Right lobe of liver (tissue), 6 donors: Measurements from ENCODE around the gene CRAMP1. TPM values are rescaled to one million over a fixed set of nuclear protein-coding genes. Genes with fewer than 3 reads are reported as not detected.

ENCODE experiments used
- ATAC-seq, 4 donors: fragments of 200-7000 bp; cut with Tn5 transposase; one replicate each; pipeline ENCODE4 v1.9.1; 2020; ENCODE audit warnings: mild to moderate bottlenecking in 4 of 4, moderate library complexity in 4 of 4
- DNase-seq, 3 donors: peaks; one replicate each; pipeline ENCODE4 v3.0.0-alpha.2; 2020
- H3K27ac ChIP-seq, 3 donors: fragments of 200-600 bp; one replicate each; pipeline ENCODE4 v1.8.0; 2022
- H3K27me3 ChIP-seq, 2 donors: fragments of 200-600 bp; one replicate each; pipeline ENCODE4 v1.8.0; 2022
- H3K36me3 ChIP-seq, 4 donors: fragments of 200-600 bp; sonication (generic) in 1 of 4; one replicate each; pipeline versions ENCODE4 v1.5.1 to v1.8.0; 2017 to 2022; ENCODE audit warnings: control low read depth in 1 of 4
- H3K4me1 ChIP-seq, 4 donors: fragments of 200-600 bp; sonication (generic) in 1 of 4; one replicate each; pipeline versions ENCODE4 v1.5.1 to v1.8.0; 2017 to 2022; ENCODE audit warnings: control low read depth in 1 of 4
- H3K4me3 ChIP-seq, 3 donors: fragments of 200-600 bp; one replicate each; pipeline ENCODE4 v1.8.0; 2022
- H3K9me3 ChIP-seq, 4 donors: fragments of 200-600 bp; sonication (generic) in 1 of 4; one replicate each; pipeline versions ENCODE4 v1.5.1 to v1.8.0; 2017 to 2022; ENCODE audit warnings: control low read depth in 1 of 4
- CTCF ChIP-seq, 4 donors: fragments of 200-600 bp in 3 of 4; fragments of 450-650 bp in 1 of 4; IDR thresholded peaks; one replicate each; pipeline versions ENCODE4 v1.5.1 to v1.8.0; 2016 to 2022; ENCODE audit warnings: antibody characterized with exemption in 4 of 4, mild to moderate bottlenecking in 2 of 4
- POLR2A ChIP-seq: fragments of 450-650 bp; IDR thresholded peaks from one replicate; pipeline ENCODE4 v1.6.1; 2017; ENCODE audit warnings: antibody characterized with exemption, mild to moderate bottlenecking
- WGBS: methylation state at CpG from one replicate; pipeline ENCODE4 v1.1.6; 2018; ENCODE audit warnings: low coverage, low lambda C conversion rate; ENCODE audit not compliant: insufficient coverage; ENCODE audit errors: missing lambda C conversion rate; 5-methylcytosine and 5-hydroxymethylcytosine counted together
- intact Hi-C, 2 donors: fragments of 100-400 bp; cut with DNase I; formaldehyde crosslinking; loops; one replicate each; pipeline versions ENCODE4 v1.11.2 to v1.14.1; 2022
- total RNA-seq, 6 experiments: library from RNA; depleted of rRNA in 2 of 6; stranded (reverse); fragments of >200 nt in 2 of 6; fragmentation: NEBNext Ultra II Directional in 3 of 6; extraction: Animal tissue kit (Norgen Biotek cat#: 25700) in 3 of 6; gene quantifications; one replicate each; pipeline versions ENCODE4 v1.1.0 to v1.2.4, GENCODE V29; 2016 to 2023
- donor health status: DM: no; HTN: yes; CAD: no.
- donor health status: DM: no; HTN: no; CAD: no.
- donor health status: DM: no; HTN: no; CAD: no.
- donor health status: DM: no; HTN: yes; CAD: no.
- donor health status: DM: no; HTN: yes; CAD: no.

Gene CRAMP1
- total RNA-seq, 6 experiments from 2014 or later, result 2.9 to 8.4 (median 5.8) TPM

- no peak for ATAC-seq
- TF ChIP-seq CTCF (IDR thresholded peaks at IDR 0.05) (no peak), POLR2A (no peak)
- no peaks in the 10 kb centered on the region for H3K9me3 ChIP-seq
- no peak overlapping the region for H3K27ac ChIP-seq
- intact Hi-C loops, result no loop called here
- H3K4me1 ChIP-seq, result no peaks in the 10 kb centered on the region
- H3K27me3 ChIP-seq, result no peaks in the 10 kb centered on the region
- WGBS, result 80% methylated on average over 1 of the region's 9 CpGs
- no peak for DNase-seq
- peaks cover 0 to 10% (median under 1%) of the 10 kb centered on the region in 4 donors for H3K36me3 ChIP-seq
- no peak overlapping the region for H3K4me3 ChIP-seq
Observed at GRCh38 chr16:1581804-1582203, 30.4 kb upstream of the CRAMP1 start.

- Histone ChIP-seq H3K9me3 (no peaks in the 10 kb centered on the region), H3K4me3 (no peak overlapping the region), H3K27ac (no peak overlapping the region), H3K27me3 (no peaks in the 10 kb centered on the region), H3K36me3 (peaks cover 0 to 10% (median under 1%) of the 10 kb centered on the region in 4 donors), H3K4me1 (no peaks in the 10 kb centered on the region)
- 91% methylated on average over 12 of the region's 15 CpGs for WGBS
- ATAC-seq, result no peak
- no peak for TF ChIP-seq CTCF (IDR thresholded peaks at IDR 0.05)
- TF ChIP-seq POLR2A, result no peak
- intact Hi-C loops, result no loop called here
- DNase-seq, result no peak
Observed at GRCh38 chr16:1583180-1583579, 29.0 kb upstream of the CRAMP1 start.

- no peak for DNase-seq
- ATAC-seq, result no peak
- no peak overlapping the region for H3K27ac ChIP-seq
- 71% methylated on average over 8 of the region's 8 CpGs for WGBS
- no peak overlapping the region for H3K4me3 ChIP-seq
- intact Hi-C loops, result no loop called here
- H3K9me3 ChIP-seq, result no peaks in the 10 kb centered on the region
- no peaks in the 10 kb centered on the region for H3K4me1 ChIP-seq
- H3K27me3 ChIP-seq, result no peaks in the 10 kb centered on the region
- H3K36me3 ChIP-seq, result peaks cover 0 to 10% (median under 1%) of the 10 kb centered on the region in 4 donors
- TF ChIP-seq CTCF (IDR thresholded peaks at IDR 0.05) (no peak), POLR2A (no peak)
Observed at GRCh38 chr16:1584926-1585484, 27.2 kb upstream of the CRAMP1 start.

GRCh38 chr16:1590366-1590765 lies 21.8 kb upstream of the CRAMP1 start:
- intact Hi-C loops, result no loop called here
- no peaks in the 10 kb centered on the region for H3K27me3 ChIP-seq
- no peaks in the 10 kb centered on the region for H3K9me3 ChIP-seq
- WGBS, result 79% methylated on average over 2 of the region's 6 CpGs
- no peak for DNase-seq
- TF ChIP-seq POLR2A, result no peak
- TF ChIP-seq CTCF (IDR thresholded peaks at IDR 0.05), result no peak
- H3K27ac ChIP-seq, result no peak overlapping the region
- H3K36me3 ChIP-seq, result no peaks in the 10 kb centered on the region
- no peak overlapping the region for H3K4me3 ChIP-seq
- no peak for ATAC-seq
- no peaks in the 10 kb centered on the region for H3K4me1 ChIP-seq
